Uterus (tissue), 4 donors: ENCODE results near the gene AKAP7. TPM values are rescaled to one million over a fixed set of nuclear protein-coding genes. Genes with fewer than 3 reads are reported as not detected.

Experiments used
- DNase-seq, 2 donors: peaks; one replicate each; pipeline ENCODE4 v3.0.0-alpha.2; 2019 to 2020
- H3K27ac ChIP-seq, 2 donors: fragments of 200-600 bp; sonication (generic); 1 replicate in 1 of 2; 2 replicates in 1 of 2; pipeline ENCODE4 v1.5.1; 2016 to 2018
- H3K27me3 ChIP-seq, 2 donors: fragments of 200-600 bp; sonication (generic); one replicate each; pipeline ENCODE4 v1.5.1; 2018 to 2019; ENCODE audit warnings: control low read depth in 1 of 2
- H3K36me3 ChIP-seq, 2 donors: fragments of 200-600 bp; sonication (generic); one replicate each; pipeline ENCODE4 v1.5.1; 2019; ENCODE audit warnings: control low read depth in 1 of 2
- H3K4me1 ChIP-seq, 2 donors: fragments of 200-600 bp; sonication (generic); one replicate each; pipeline ENCODE4 v1.5.1; 2018 to 2019; ENCODE audit warnings: control low read depth in 1 of 2
- H3K4me3 ChIP-seq, 2 donors: fragments of 200-600 bp; sonication (generic); 1 replicate in 1 of 2; 2 replicates in 1 of 2; pipeline ENCODE4 v1.5.1; 2018 to 2019; ENCODE audit warnings: mild to moderate bottlenecking in 1 of 2
- H3K9me3 ChIP-seq, 2 donors: fragments of 200-600 bp; sonication (generic); one replicate each; pipeline ENCODE4 v1.5.1; 2019; ENCODE audit warnings: control low read depth in 1 of 2
- CTCF ChIP-seq, 4 experiments: fragments of 200-600 bp in 2 of 4; fragments of 450-650 bp in 2 of 4; sonication (generic) in 2 of 4; IDR thresholded peaks; one replicate each; pipeline ENCODE4 v1.5.1; 2016 to 2019; ENCODE audit warnings: antibody characterized with exemption in 4 of 4, mild to moderate bottlenecking in 2 of 4, moderate library complexity in 1 of 4
- POLR2A ChIP-seq, 2 donors: fragments of 450-650 bp; IDR thresholded peaks; one replicate each; pipeline ENCODE4 v1.6.1; 2016; ENCODE audit warnings: antibody characterized with exemption in 2 of 2, mild to moderate bottlenecking in 1 of 2, moderate library complexity in 1 of 2
- intact Hi-C: fragments of 100-400 bp; cut with DNase I; formaldehyde crosslinking; loops from one replicate; pipeline ENCODE4 v1.15.1; 2023; ENCODE audit warnings: low total_unique reads
- total RNA-seq, 4 donors: library from RNA; depleted of rRNA in 3 of 4; stranded (reverse); fragments of >200 nt in 3 of 4; gene quantifications; one replicate each; pipeline versions ENCODE4 v1.1.0 to v1.2.4, GENCODE V29; 2014 to 2023
- donor health status: DM: yes; HTN: yes; CAD: no.

The AKAP7 gene
- total RNA-seq, 4 donors from 2014 or later = 7.4 to 25.3 (median 21.3) TPM

DNA sequence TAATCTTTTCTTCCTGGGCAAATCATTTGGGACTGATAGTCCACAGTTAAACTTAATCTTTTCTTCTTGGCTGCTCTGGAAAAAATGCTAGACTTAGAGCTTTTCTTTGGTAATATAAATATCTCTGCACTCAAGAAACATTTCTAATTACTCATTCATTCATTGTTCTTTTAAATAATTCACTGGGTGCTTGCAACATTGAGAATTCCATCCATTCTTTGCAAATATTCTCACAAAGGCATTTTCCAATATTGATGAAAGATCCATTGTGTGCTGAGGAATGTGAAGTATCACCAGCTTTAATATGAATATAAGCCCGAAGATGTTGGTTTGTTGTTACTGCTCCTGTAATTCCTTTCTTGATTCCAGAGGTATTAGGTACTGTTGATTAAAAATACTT lies 38.4 kb downstream of the AKAP7 start:
- no peaks in the 10 kb centered on the region for H3K36me3 ChIP-seq
- no peak overlapping the region for H3K27ac ChIP-seq
- no peak for DNase-seq
- H3K4me3 ChIP-seq = no peak overlapping the region
- intact Hi-C loops = no loop called here
- H3K4me1 ChIP-seq = no peaks in the 10 kb centered on the region
- no peaks in the 10 kb centered on the region for H3K9me3 ChIP-seq
- no peak for TF ChIP-seq CTCF (IDR thresholded peaks at IDR 0.05)
- no peak for TF ChIP-seq POLR2A (IDR thresholded peaks at IDR 0.05)
- H3K27me3 ChIP-seq = no peaks in the 10 kb centered on the region

GRCh38 chr6:131175564-131175963 lies 40.3 kb downstream of the AKAP7 start:
- Histone ChIP-seq H3K9me3 (no peaks in the 10 kb centered on the region), H3K27me3 (no peaks in the 10 kb centered on the region), H3K36me3 (no peaks in the 10 kb centered on the region), H3K4me1 (no peaks in the 10 kb centered on the region), H3K27ac (no peak overlapping the region), H3K4me3 (no peak overlapping the region)
- no peak for DNase-seq
- no peak for TF ChIP-seq POLR2A (IDR thresholded peaks at IDR 0.05)
- no peak for TF ChIP-seq CTCF (IDR thresholded peaks at IDR 0.05)
- intact Hi-C loops = no loop called here

GRCh38 chr6:131177996-131178395 lies 42.7 kb downstream of the AKAP7 start:
- no peak for DNase-seq
- no peaks in the 10 kb centered on the region for H3K36me3 ChIP-seq
- no peaks in the 10 kb centered on the region for H3K9me3 ChIP-seq
- intact Hi-C loops = no loop called here
- H3K27ac ChIP-seq = no peak overlapping the region
- H3K4me3 ChIP-seq = no peak overlapping the region
- TF ChIP-seq CTCF (IDR thresholded peaks at IDR 0.05) = no peak
- no peak for TF ChIP-seq POLR2A (IDR thresholded peaks at IDR 0.05)
- H3K27me3 ChIP-seq = no peaks in the 10 kb centered on the region
- no peaks in the 10 kb centered on the region for H3K4me1 ChIP-seq

GRCh38 chr6:131182991-131183425 lies 47.7 kb downstream of the AKAP7 start:
- no peaks in the 10 kb centered on the region for H3K27me3 ChIP-seq
- H3K36me3 ChIP-seq = no peaks in the 10 kb centered on the region
- H3K27ac ChIP-seq = no peak overlapping the region
- intact Hi-C loops = no loop called here
- H3K4me3 ChIP-seq = no peak overlapping the region
- no peak for DNase-seq
- H3K9me3 ChIP-seq = no peaks in the 10 kb centered on the region
- H3K4me1 ChIP-seq = no peaks in the 10 kb centered on the region
- TF ChIP-seq POLR2A (IDR thresholded peaks at IDR 0.05) = no peak
- peak; percentile 11 to 19 (median 12) for TF ChIP-seq CTCF (IDR thresholded peaks at IDR 0.05)

DNA sequence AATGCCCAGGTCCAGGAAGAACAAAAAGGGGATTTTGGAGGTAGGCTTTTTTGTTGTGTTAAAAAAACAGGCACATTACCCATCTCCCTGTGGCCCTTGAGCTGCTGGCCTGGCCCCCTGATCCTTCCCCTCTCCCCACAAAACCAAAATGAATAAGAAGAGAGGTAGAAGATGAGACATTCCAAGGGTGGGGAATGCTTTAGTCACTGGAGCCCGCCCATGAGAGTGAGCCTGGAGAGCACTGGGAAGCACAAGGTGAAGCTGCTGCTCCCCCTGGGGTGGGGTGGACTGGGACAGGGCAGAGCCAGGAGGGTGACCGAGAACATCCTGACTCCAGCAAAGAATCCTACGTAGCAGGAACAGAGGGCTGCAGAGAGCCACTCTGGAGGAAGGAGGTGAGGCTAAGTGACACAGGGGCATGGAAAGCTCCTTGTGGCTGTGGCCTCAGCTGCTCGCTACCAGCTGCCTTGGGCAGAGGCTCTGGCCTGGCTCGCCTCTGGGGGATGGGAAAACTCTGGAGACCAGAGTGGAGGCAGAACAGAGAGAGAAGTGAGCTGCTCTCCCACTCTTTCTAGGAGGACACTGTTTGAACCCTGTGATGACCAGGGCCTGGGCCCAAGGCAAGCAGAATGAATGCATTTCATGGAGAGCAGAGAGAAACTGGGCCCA lies 48.3 kb downstream of the AKAP7 start:
- no peak overlapping the region for H3K27ac ChIP-seq
- H3K4me1 ChIP-seq = no peaks in the 10 kb centered on the region
- no peaks in the 10 kb centered on the region for H3K9me3 ChIP-seq
- no peak overlapping the region for H3K4me3 ChIP-seq
- no peaks in the 10 kb centered on the region for H3K36me3 ChIP-seq
- H3K27me3 ChIP-seq = no peaks in the 10 kb centered on the region
- DNase-seq = no peak
- intact Hi-C loops = no loop called here
- TF ChIP-seq CTCF (IDR thresholded peaks at IDR 0.05) (no peak), POLR2A (IDR thresholded peaks at IDR 0.05) (no peak)
